SH-SY5Y (cell line): ENCODE measurements around the gene C22orf15.

Experiments
- GATA2 ChIP-seq: IDR thresholded peaks from 2 replicates; pipeline ENCODE4 v1.6.1; 2011; ENCODE audit warnings: mild to moderate bottlenecking, low read depth, low read length
- GATA3 ChIP-seq: IDR thresholded peaks from 2 replicates; pipeline ENCODE4 v1.6.1; 2011; ENCODE audit warnings: low read depth, mild to moderate bottlenecking, low read length, moderate library complexity

DNA sequence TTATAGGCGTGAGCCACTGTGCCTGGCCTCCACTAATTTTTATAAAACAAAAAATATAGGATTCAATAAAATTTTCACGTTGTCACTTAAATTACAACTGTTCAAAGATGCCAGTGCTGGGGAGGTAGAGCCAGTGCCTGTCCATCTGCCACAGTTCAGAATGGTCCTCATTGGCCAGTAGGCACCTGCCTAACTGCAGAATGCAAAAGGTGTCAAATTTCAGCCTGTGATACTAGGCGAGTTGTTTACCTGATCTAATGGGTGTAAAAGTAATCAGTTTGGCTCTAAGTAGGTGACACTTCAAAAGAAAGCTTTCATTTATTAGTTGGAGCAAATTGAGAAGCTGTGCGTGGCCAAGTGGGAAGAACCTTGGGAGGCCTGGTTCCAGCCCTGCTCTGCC lies 26.3 kb downstream of the C22orf15 start:
- no peak for TF ChIP-seq GATA2
- TF ChIP-seq GATA3, result no peak
